Activated CD8-positive, alpha-beta T cell treated with anti-CD3 and anti-CD28 coated beads for 36 hours (primary cell): ENCODE data around the gene RAB18. TPM values are rescaled to one million over a fixed set of nuclear protein-coding genes. Genes with fewer than 3 reads are reported as not detected.

Experiments
- ATAC-seq: fragments of 200-7000 bp; cut with Tn5 transposase; one replicate; pipeline ENCODE4 v1.10.0; 2021; ENCODE audit warnings: mild to moderate bottlenecking, moderate library complexity
- CTCF ChIA-PET: fragments of 350-600 bp; sonication (Branson Sonifier 250); formaldehyde crosslinking; loops from one replicate; lab custom pipeline; 2021; ENCODE audit warnings: antibody characterized with exemption; lab: Charles Lee
- POLR2A ChIA-PET: fragments of 350-600 bp; sonication (Branson Sonifier 250); formaldehyde crosslinking; loops from one replicate; lab custom pipeline; 2021; ENCODE audit warnings: antibody characterized with exemption; lab: Charles Lee
- DNase-seq: peaks from one replicate; pipeline ENCODE4 v3.0.0-alpha.2; 2020
- H3K27ac Mint-ChIP-seq: one replicate; pipeline ENCODE4 v1.8.0; 2021; ENCODE audit warnings: mild to moderate bottlenecking, mixed read lengths
- H3K27me3 Mint-ChIP-seq: one replicate; pipeline ENCODE4 v1.8.0; 2021; ENCODE audit warnings: mixed read lengths
- H3K36me3 Mint-ChIP-seq: one replicate; pipeline ENCODE4 v1.8.0; 2021; ENCODE audit warnings: low read depth, mixed read lengths
- H3K4me1 Mint-ChIP-seq: one replicate; pipeline ENCODE4 v1.8.0; 2021; ENCODE audit warnings: low read depth, mixed read lengths
- H3K4me3 Mint-ChIP-seq: one replicate; pipeline ENCODE4 v1.8.0; 2021; ENCODE audit warnings: mild to moderate bottlenecking, moderate library complexity, mixed read lengths
- H3K9me3 Mint-ChIP-seq: one replicate; pipeline ENCODE4 v1.8.0; 2021; ENCODE audit warnings: mixed read lengths
- intact Hi-C: fragments of 100-400 bp; cut with micrococcal nuclease; formaldehyde crosslinking; loops from one replicate; pipeline ENCODE4 v1.10.0; 2022
- total RNA-seq, 2 experiments: library from RNA; stranded (reverse); gene quantifications; one replicate each; pipeline ENCODE4 v1.2.3, GENCODE V29; 2021
- TF ChIP-seq, protein P1 (sequence below): fragments of 200-600 bp; IDR thresholded peaks from one replicate; pipeline ENCODE4 v1.8.0; 2022; ENCODE audit warnings: antibody characterized with exemption, mild to moderate bottlenecking

The RAB18 gene
- total RNA-seq, 2 experiments from 2014 or later, result 42.0 to 47.2 TPM

- Mint-ChIP-seq H3K36me3 (peaks cover 26% of the 10 kb centered on the region), H3K4me1 (peaks cover 39% of the 10 kb centered on the region), H3K4me3 (no peak overlapping the region), H3K27ac (peak overlapping the region; percentile 53), H3K27me3 (no peaks in the 10 kb centered on the region), H3K9me3 (no peaks in the 10 kb centered on the region)
- TF ChIP-seq, protein P1, sequence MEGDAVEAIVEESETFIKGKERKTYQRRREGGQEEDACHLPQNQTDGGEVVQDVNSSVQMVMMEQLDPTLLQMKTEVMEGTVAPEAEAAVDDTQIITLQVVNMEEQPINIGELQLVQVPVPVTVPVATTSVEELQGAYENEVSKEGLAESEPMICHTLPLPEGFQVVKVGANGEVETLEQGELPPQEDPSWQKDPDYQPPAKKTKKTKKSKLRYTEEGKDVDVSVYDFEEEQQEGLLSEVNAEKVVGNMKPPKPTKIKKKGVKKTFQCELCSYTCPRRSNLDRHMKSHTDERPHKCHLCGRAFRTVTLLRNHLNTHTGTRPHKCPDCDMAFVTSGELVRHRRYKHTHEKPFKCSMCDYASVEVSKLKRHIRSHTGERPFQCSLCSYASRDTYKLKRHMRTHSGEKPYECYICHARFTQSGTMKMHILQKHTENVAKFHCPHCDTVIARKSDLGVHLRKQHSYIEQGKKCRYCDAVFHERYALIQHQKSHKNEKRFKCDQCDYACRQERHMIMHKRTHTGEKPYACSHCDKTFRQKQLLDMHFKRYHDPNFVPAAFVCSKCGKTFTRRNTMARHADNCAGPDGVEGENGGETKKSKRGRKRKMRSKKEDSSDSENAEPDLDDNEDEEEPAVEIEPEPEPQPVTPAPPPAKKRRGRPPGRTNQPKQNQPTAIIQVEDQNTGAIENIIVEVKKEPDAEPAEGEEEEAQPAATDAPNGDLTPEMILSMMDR, result no peak
- ATAC-seq, result no peak
- DNase-seq, result no peak
- CTCF ChIA-PET, result interaction anchor here (1.2 to 1.4 kb wide), 3 partner anchors 13 to 37 kb away, joined by 3 to 4 read pairs (median 3); partner anchors contain the start of gene RAB18
- POLR2A ChIA-PET, result interaction anchor here (0.8 to 1.8 kb wide), 3 partner anchors 8 to 36 kb away, joined by 3 to 5 read pairs (median 3); no protein-coding TSS in a partner anchor
- intact Hi-C loops, result no loop called here
These were observed 36.6 kb downstream of the RAB18 start for GRCh38 chr10:27540672-27541071.

- Mint-ChIP-seq H3K27me3 (no peaks in the 10 kb centered on the region), H3K9me3 (no peaks in the 10 kb centered on the region), H3K36me3 (peaks cover 29% of the 10 kb centered on the region), H3K4me3 (no peak overlapping the region), H3K27ac (peak overlapping the region; percentile 78), H3K4me1 (peaks cover 41% of the 10 kb centered on the region)
- intact Hi-C loops, result no loop called here
- TF ChIP-seq, protein P1, result no peak
- ATAC-seq (peak; percentile 51), DNase-seq (peak; percentile 15)
- ChIA-PET POLR2A (interaction anchor here (1.8 kb wide), 1 partner anchor 37 kb away, joined by 5 read pairs; no protein-coding TSS in a partner anchor), CTCF (interaction anchor here (1.3 kb wide), 1 partner anchor 15 kb away, joined by 4 read pairs; no protein-coding TSS in a partner anchor)
These were observed 38.0 kb downstream of the RAB18 start for GRCh38 chr10:27541796-27542729.

GRCh38 chr10:27542812-27543211 is 38.7 kb downstream of the RAB18 start:
- POLR2A ChIA-PET, result interaction anchor here (0.6 kb wide), 1 partner anchor 84 kb away, joined by 3 read pairs; no protein-coding TSS in a partner anchor
- H3K4me3 Mint-ChIP-seq, result no peak overlapping the region

GRCh38 chr10:27547047-27547446 is 42.9 kb downstream of the RAB18 start:
- no peak overlapping the region for H3K27ac Mint-ChIP-seq
- ChIA-PET POLR2A (no interaction called here), CTCF (no interaction called here)
- DNase-seq (no peak), ATAC-seq (no peak)
- H3K4me3 Mint-ChIP-seq, result no peak overlapping the region
- TF ChIP-seq, protein P1, result no peak
- H3K4me1 Mint-ChIP-seq, result peaks cover 13% of the 10 kb centered on the region
- intact Hi-C loops, result no loop called here
- H3K36me3 Mint-ChIP-seq, result peaks cover 18% of the 10 kb centered on the region
- H3K27me3 Mint-ChIP-seq, result no peaks in the 10 kb centered on the region
- no peaks in the 10 kb centered on the region for H3K9me3 Mint-ChIP-seq

More at GRCh38 chr10:27542812-27543211, 38.7 kb downstream of the RAB18 start:
- Mint-ChIP-seq H3K4me1 (peaks cover 38% of the 10 kb centered on the region), H3K36me3 (peaks cover 29% of the 10 kb centered on the region), H3K27ac (peak overlapping the region; percentile 63), H3K27me3 (no peaks in the 10 kb centered on the region), H3K9me3 (no peaks in the 10 kb centered on the region)
- intact Hi-C loops, result no loop called here
- TF ChIP-seq, protein P1, result no peak
- DNase-seq (no peak), ATAC-seq (no peak)
- CTCF ChIA-PET, result no interaction called here

DNA sequence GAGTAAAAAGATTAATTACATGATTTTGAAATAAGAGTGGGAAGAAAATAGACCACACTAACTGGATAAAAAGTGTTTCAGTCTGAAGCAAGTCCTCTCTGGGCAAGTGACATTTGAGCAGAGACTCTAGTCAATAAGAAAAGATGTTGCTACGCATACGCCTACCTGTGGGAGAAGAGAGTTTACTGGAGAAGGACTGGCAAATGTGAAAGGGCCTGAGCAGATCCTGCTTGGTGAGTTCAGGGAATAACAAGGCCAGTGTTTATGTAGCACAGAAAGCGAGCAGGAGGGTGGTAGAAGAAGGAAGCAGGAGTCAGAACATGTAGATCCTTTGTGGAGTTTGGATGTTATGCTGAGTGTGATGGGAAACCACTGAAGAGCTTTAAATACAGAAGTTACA is 43.4 kb downstream of the RAB18 start:
- intact Hi-C loops, result no loop called here
- peaks cover 9% of the 10 kb centered on the region for H3K4me1 Mint-ChIP-seq
- DNase-seq (no peak), ATAC-seq (no peak)
- no peak overlapping the region for H3K4me3 Mint-ChIP-seq
- H3K36me3 Mint-ChIP-seq, result peaks cover 16% of the 10 kb centered on the region
- ChIA-PET CTCF (no interaction called here), POLR2A (no interaction called here)
- H3K27me3 Mint-ChIP-seq, result no peaks in the 10 kb centered on the region
- no peaks in the 10 kb centered on the region for H3K9me3 Mint-ChIP-seq
- TF ChIP-seq, protein P1, result no peak
- H3K27ac Mint-ChIP-seq, result no peak overlapping the region
